Prostate gland (tissue), 2 donors: ENCODE results near the gene WFIKKN2. TPM values are rescaled to one million over a fixed set of nuclear protein-coding genes. Genes with fewer than 3 reads are reported as not detected.

Source experiments
- DNase-seq: peaks from one replicate; pipeline ENCODE4 v3.0.0-alpha.2; 2019; ENCODE audit warnings: low spot score
- H3K27ac ChIP-seq, 2 donors: fragments of 200-600 bp; sonication (generic); 2 replicates each; pipeline ENCODE4 v1.5.1; 2017 to 2019
- H3K27me3 ChIP-seq: fragments of 200-600 bp; sonication (generic); replicated peaks from 2 replicates; pipeline ENCODE4 v1.5.1; 2019; ENCODE audit not compliant: insufficient read depth
- H3K36me3 ChIP-seq, 2 donors: fragments of 200-600 bp; sonication (generic); 1 replicate in 1 of 2; 2 replicates in 1 of 2; pipeline versions ENCODE4 v1.5.1 to v1.8.1; 2017 to 2019
- H3K4me1 ChIP-seq: fragments of 200-600 bp; sonication (generic); replicated peaks from 2 replicates; pipeline ENCODE4 v1.5.1; 2019
- H3K4me3 ChIP-seq, 2 donors: fragments of 200-600 bp; sonication (generic); 2 replicates each; pipeline ENCODE4 v1.5.1; 2017 to 2019
- H3K9me3 ChIP-seq: fragments of 200-600 bp; sonication (generic); 2 replicates; pipeline ENCODE4 v1.5.1; 2017
- POLR2A ChIP-seq: fragments of 450-650 bp; IDR thresholded peaks from one replicate; pipeline ENCODE4 v1.6.1; 2016; ENCODE audit warnings: antibody characterized with exemption, mild to moderate bottlenecking
- POLR2AphosphoS5 ChIP-seq: sonication (generic); formaldehyde crosslinking; IDR thresholded peaks from one replicate; pipeline ENCODE4 v1.6.1; 2017; ENCODE audit warnings: antibody characterized with exemption
- WGBS: methylation state at CpG from one replicate; pipeline ENCODE4 v1.1.5; 2018; 5-methylcytosine and 5-hydroxymethylcytosine counted together
- intact Hi-C: fragments of 100-400 bp; cut with DNase I; formaldehyde crosslinking; loops from one replicate; pipeline ENCODE4 v1.14.2; 2022
- total RNA-seq, 2 donors: library from RNA; depleted of rRNA; stranded (reverse); fragments of >200 nt; gene quantifications; one replicate each; pipeline ENCODE4 v1.1.0, GENCODE V29; 2016
- TF ChIP-seq, protein P1 (sequence below), 4 experiments: fragments of 200-600 bp in 2 of 4; fragments of 450-650 bp in 2 of 4; sonication (generic) in 2 of 4; IDR thresholded peaks; 1 replicate in 3 of 4; 2 replicates in 1 of 4; pipeline ENCODE4 v1.5.1; 2016 to 2019; ENCODE audit warnings: antibody characterized with exemption in 4 of 4, mild to moderate bottlenecking in 2 of 4, moderate library complexity in 2 of 4

Gene WFIKKN2
- total RNA-seq, 2 donors from 2014 or later: 0.18 to 2.4 TPM

DNA sequence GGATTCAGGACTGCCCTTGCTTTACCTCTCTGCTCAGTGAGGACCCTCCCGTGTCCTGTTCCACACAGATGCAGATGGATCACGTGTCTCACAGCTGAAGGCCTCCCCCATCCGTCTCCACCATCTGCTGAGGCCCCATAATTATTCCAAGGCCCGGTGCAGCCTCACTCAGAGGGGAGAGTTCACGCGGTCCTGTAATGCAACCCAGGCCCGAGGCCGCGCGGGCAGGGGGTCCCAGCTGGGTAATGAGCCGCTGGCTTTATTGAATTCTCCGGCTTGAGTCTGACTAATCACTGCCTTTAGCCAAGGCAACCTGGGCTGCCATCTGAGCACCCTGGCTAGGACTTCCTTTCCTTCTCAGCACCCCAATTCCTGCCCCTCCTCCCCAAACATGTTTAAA lies 4.4 kb upstream of the WFIKKN2 start:
- no peaks in the 10 kb centered on the region for H3K4me1 ChIP-seq
- H3K27ac ChIP-seq: no peak overlapping the region
- H3K4me3 ChIP-seq: no peak overlapping the region
- TF ChIP-seq POLR2A (no peak), POLR2AphosphoS5 (no peak)
- TF ChIP-seq, protein P1, sequence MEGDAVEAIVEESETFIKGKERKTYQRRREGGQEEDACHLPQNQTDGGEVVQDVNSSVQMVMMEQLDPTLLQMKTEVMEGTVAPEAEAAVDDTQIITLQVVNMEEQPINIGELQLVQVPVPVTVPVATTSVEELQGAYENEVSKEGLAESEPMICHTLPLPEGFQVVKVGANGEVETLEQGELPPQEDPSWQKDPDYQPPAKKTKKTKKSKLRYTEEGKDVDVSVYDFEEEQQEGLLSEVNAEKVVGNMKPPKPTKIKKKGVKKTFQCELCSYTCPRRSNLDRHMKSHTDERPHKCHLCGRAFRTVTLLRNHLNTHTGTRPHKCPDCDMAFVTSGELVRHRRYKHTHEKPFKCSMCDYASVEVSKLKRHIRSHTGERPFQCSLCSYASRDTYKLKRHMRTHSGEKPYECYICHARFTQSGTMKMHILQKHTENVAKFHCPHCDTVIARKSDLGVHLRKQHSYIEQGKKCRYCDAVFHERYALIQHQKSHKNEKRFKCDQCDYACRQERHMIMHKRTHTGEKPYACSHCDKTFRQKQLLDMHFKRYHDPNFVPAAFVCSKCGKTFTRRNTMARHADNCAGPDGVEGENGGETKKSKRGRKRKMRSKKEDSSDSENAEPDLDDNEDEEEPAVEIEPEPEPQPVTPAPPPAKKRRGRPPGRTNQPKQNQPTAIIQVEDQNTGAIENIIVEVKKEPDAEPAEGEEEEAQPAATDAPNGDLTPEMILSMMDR (IDR thresholded peaks at IDR 0.05): no peak
- no peak for DNase-seq
- H3K9me3 ChIP-seq: no peaks in the 10 kb centered on the region
- intact Hi-C loops: no loop called here
- H3K27me3 ChIP-seq: no peaks in the 10 kb centered on the region
- H3K36me3 ChIP-seq: no peaks in the 10 kb centered on the region
- 69% methylated on average over 12 of the region's 12 CpGs for WGBS

DNA sequence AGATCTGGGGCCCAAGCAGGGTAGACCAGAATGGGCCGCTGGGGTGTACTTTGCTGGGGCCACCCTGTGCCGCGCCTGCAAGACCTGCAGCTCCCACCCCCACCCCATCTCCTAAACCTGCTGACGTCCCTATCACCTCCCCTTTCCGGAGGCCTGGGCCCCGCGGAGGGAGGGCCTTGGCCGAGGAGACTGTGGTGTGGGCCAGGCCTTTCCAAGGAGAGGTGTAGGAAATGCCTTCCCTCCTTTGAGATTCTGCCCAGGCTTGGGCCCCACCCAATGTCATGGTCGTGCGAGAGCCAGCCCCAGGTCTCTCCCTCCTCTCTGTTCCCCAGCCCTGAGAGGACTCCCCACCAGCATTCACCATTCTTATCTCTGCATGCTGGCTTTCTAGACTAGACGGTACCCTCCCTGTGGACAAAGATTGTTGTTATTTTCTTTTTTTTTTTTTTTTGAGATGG lies 3.9 kb upstream of the WFIKKN2 start:
- H3K4me3 ChIP-seq: no peak overlapping the region
- TF ChIP-seq POLR2AphosphoS5: no peak
- TF ChIP-seq POLR2A: no peak
- TF ChIP-seq, protein P1 (IDR thresholded peaks at IDR 0.05): no peak
- H3K36me3 ChIP-seq: no peaks in the 10 kb centered on the region
- intact Hi-C loops: no loop called here
- WGBS: 33% methylated on average over 11 of the region's 11 CpGs
- no peak for DNase-seq
- no peaks in the 10 kb centered on the region for H3K4me1 ChIP-seq
- no peak overlapping the region for H3K27ac ChIP-seq
- H3K9me3 ChIP-seq: no peaks in the 10 kb centered on the region
- H3K27me3 ChIP-seq: no peaks in the 10 kb centered on the region

DNA sequence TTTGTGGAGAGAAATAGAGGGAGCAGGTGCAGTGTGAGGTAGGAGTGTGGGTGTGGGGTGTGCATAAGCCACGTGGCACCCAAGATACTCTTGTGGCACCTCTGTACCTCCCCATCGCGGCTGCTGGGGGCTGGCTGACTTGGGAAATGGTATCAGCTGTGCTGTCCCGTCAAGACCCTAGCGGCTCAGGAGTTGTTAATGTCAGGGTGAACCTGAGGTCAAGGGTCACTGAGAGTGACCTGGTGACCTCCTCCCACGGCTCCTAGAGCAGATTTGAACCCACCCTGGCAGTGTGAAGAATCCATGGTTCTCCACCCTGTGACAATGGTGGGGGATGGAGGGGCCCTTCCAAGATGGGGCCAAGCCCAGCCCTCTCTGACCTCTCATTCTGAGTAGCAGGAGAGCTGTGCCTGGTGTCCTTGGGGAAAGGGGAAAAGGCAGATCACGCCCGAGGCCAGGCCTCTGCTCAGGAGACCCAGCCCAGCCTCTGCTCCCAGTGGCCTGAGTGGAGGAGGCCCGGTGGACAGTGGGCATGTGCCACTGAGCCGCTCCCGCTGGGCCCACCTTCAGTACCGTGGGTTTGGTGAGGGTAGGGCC lies 3.0 kb upstream of the WFIKKN2 start:
- H3K9me3 ChIP-seq: no peaks in the 10 kb centered on the region

DNA sequence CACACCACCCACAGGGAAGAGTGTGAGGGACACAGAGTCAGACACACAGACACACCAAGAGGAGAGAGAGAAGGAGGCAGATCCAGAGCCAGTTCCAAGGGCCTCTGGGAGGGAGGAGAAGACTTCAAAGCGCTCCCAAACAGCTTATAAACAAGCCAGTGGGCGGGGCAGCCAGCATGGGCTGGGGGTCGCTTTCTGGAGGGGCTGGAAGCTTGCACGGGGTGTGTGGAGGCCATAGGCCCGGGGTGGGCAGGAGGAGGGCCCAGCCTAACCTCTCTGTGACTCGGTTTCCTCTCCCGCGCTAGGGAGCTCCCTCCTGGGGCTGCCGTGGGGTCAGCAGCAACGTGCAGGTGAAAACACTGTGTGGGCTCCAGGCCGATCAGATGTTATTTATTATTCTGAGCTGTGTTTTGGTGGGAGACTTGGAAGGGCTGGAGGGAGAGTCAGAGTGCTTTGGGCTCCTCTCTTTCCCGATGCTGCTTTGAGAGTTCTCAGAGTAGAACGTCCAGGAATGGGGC lies 2.5 kb upstream of the WFIKKN2 start:
- H3K4me1 ChIP-seq: no peaks in the 10 kb centered on the region
- 70% methylated on average over 13 of the region's 13 CpGs for whole genome bisulfite sequencing
- no peak for DNase-seq
- H3K9me3 ChIP-seq: no peaks in the 10 kb centered on the region
- no peaks in the 10 kb centered on the region for H3K27me3 ChIP-seq
- H3K36me3 ChIP-seq: no peaks in the 10 kb centered on the region
- H3K27ac ChIP-seq: no peak overlapping the region
- TF ChIP-seq, protein P1 (IDR thresholded peaks at IDR 0.05): no peak
- TF ChIP-seq POLR2A: no peak
- TF ChIP-seq POLR2AphosphoS5: no peak
- intact Hi-C loops: no loop called here
- H3K4me3 ChIP-seq: no peak overlapping the region

More for the DNA sequence above, 3.0 kb upstream of the WFIKKN2 start:
- DNase-seq: no peak
- Histone ChIP-seq H3K4me3 (no peak overlapping the region), H3K4me1 (no peaks in the 10 kb centered on the region), H3K27ac (no peak overlapping the region), H3K27me3 (no peaks in the 10 kb centered on the region), H3K36me3 (no peaks in the 10 kb centered on the region)
- intact Hi-C loops: no loop called here
- 94% methylated on average over 12 of the region's 12 CpGs for WGBS
- TF ChIP-seq POLR2AphosphoS5: no peak
- TF ChIP-seq, protein P1 (IDR thresholded peaks at IDR 0.05): no peak
- TF ChIP-seq POLR2A: no peak
